CD4-positive, alpha-beta memory T cell (primary cell): Measurements from ENCODE around the gene CLDN9. TPM values are rescaled to one million over a fixed set of nuclear protein-coding genes. Genes with fewer than 3 reads are reported as not detected.
A peak's percentile ranks its signal among the peaks of the same experiment; 100 is the strongest.

Source experiments
- CTCF ChIA-PET: fragments of 350-600 bp; sonication (Branson Sonifier 250); formaldehyde crosslinking; loops from one replicate; lab custom pipeline; 2021; ENCODE audit warnings: inconsistent platforms; ENCODE audit not compliant: partially characterized antibody; lab: Charles Lee
- POLR2A ChIA-PET: fragments of 350-600 bp; sonication (Branson Sonifier 250); formaldehyde crosslinking; loops from one replicate; lab custom pipeline; 2021; ENCODE audit not compliant: partially characterized antibody; lab: Charles Lee
- DNase-seq, 5 donors: peaks; one replicate each; pipeline versions ENCODE4 v3.0.0 to v3.0.0-alpha.2; 2020 to 2022; ENCODE audit warnings: mixed read lengths in 1 of 5
- H3K27ac ChIP-seq: one replicate; pipeline ENCODE4 v1.7.0; 2013; ENCODE audit warnings: low read depth, low read length
- H3K27me3 ChIP-seq: 2 replicates; pipeline ENCODE4 v1.7.0; 2013; ENCODE audit warnings: mild to moderate bottlenecking, low read length, moderate library complexity; ENCODE audit not compliant: insufficient read depth
- H3K36me3 ChIP-seq: 2 replicates; pipeline ENCODE4 v1.7.0; 2013; ENCODE audit warnings: mild to moderate bottlenecking, low read length, moderate library complexity; ENCODE audit not compliant: insufficient read depth
- H3K4me1 ChIP-seq: 2 replicates; pipeline ENCODE4 v1.7.0; 2013; ENCODE audit warnings: mild to moderate bottlenecking, low read length, moderate library complexity; ENCODE audit not compliant: insufficient read depth
- H3K4me3 ChIP-seq, 2 donors: one replicate each; pipeline ENCODE4 v1.7.0; 2013; ENCODE audit warnings: low read length in 2 of 2, mild to moderate bottlenecking in 1 of 2
- H3K9me3 ChIP-seq, 2 donors: one replicate each; pipeline ENCODE4 v1.7.0; 2013; ENCODE audit warnings: low read length in 2 of 2, control low read depth in 1 of 2; ENCODE audit not compliant: control insufficient read depth in 1 of 2
- H3K27ac Mint-ChIP-seq, 7 donors: one replicate each; pipeline ENCODE4 v1.8.0; 2020 to 2021; ENCODE audit warnings: mixed read lengths in 7 of 7, mild to moderate bottlenecking in 6 of 7, inconsistent platforms in 3 of 7, moderate library complexity in 3 of 7
- H3K27me3 Mint-ChIP-seq, 2 donors: one replicate each; pipeline ENCODE4 v1.8.0; 2020 to 2021; ENCODE audit warnings: mixed read lengths in 2 of 2
- H3K36me3 Mint-ChIP-seq, 2 donors: one replicate each; pipeline ENCODE4 v1.8.0; 2020 to 2021; ENCODE audit warnings: mixed read lengths in 2 of 2, inconsistent platforms in 1 of 2, mild to moderate bottlenecking in 1 of 2
- H3K4me1 Mint-ChIP-seq, 4 donors: one replicate each; pipeline ENCODE4 v1.8.0; 2020 to 2021; ENCODE audit warnings: mixed read lengths in 4 of 4, mild to moderate bottlenecking in 1 of 4
- H3K4me3 Mint-ChIP-seq, 8 donors: one replicate each; pipeline ENCODE4 v1.8.0; 2020 to 2021; ENCODE audit warnings: mixed read lengths in 8 of 8, mild to moderate bottlenecking in 7 of 8, moderate library complexity in 6 of 8, inconsistent platforms in 3 of 8
- H3K9me3 Mint-ChIP-seq, 8 donors: one replicate each; pipeline ENCODE4 v1.8.0; 2020 to 2021; ENCODE audit warnings: mixed read lengths in 8 of 8, mild to moderate bottlenecking in 5 of 8, inconsistent platforms in 3 of 8, moderate library complexity in 1 of 8
- intact Hi-C: fragments of 100-400 bp; cut with micrococcal nuclease; formaldehyde crosslinking; loops from one replicate; pipeline ENCODE4 v1.15.1; 2023
- polyA plus RNA-seq, 2 donors: library from polyadenylated mRNA; unstranded; fragments of 300-500 nt; fragmentation: Illumina TruSeq; gene quantifications; one replicate each; pipeline ENCODE4 v1.2.3, GENCODE V29; 2021
- total RNA-seq, 2 experiments: library from RNA; stranded (reverse); gene quantifications; one replicate each; pipeline ENCODE4 v1.2.3, GENCODE V29; 2021

CLDN9 gene
- total and polyA plus RNA-seq, 4 experiments from 2014 or later: not detected

GRCh38 chr16:3017794-3018506 is 5.2 kb downstream of the CLDN9 start, which contains the start of gene CLDN6:
Gene CLDN6, minus strand, starts transcription at chr16:3018183. Its CDS starts 2,162 bp downstream, at chr16:3016021.
- H3K27ac Mint-ChIP-seq: peak within 1 kb of the TSS in 2 of 7 donors; percentile 44 to 75
- ChIA-PET CTCF (interaction anchor here (2.3 to 18.6 kb wide), 2 partner anchors 10 to 12 kb away, joined by 17 to 444 read pairs; partner anchors contain the start of gene CLDN9), POLR2A (no interaction called here)
- no peaks in the 10 kb centered on the region for H3K9me3 Mint-ChIP-seq
- Histone ChIP-seq H3K9me3 (no peaks in the 10 kb centered on the region), H3K27me3 (no peaks in the 10 kb centered on the region), H3K27ac (no peak within 1 kb of the TSS), H3K4me1 (peaks cover 39% of the 10 kb centered on the region), H3K4me3 (no peak within 1 kb of the TSS), H3K36me3 (no peaks in the 10 kb centered on the region)
- peaks cover 14 to 50% (median 27%) of the 10 kb centered on the region in 4 donors for H3K4me1 Mint-ChIP-seq
- DNase-seq: peak in 1 of 5 donors; percentile 30
- peaks cover 0 to 7% of the 10 kb centered on the region in 2 donors for H3K36me3 Mint-ChIP-seq
- peaks cover 0 to 2% of the 10 kb centered on the region in 2 donors for H3K27me3 Mint-ChIP-seq
- intact Hi-C loops: no loop called here
- H3K4me3 Mint-ChIP-seq: peak within 1 kb of the TSS in 1 of 8 donors; percentile 39

GRCh38 chr16:3019594-3020246 is 7.0 kb downstream of the CLDN9 start:
- no peaks in the 10 kb centered on the region for H3K9me3 ChIP-seq
- no peaks in the 10 kb centered on the region for H3K9me3 Mint-ChIP-seq
- peak overlapping the region in 1 of 2 donors; percentile 59 for H3K4me3 ChIP-seq
- peaks cover 51% of the 10 kb centered on the region for H3K4me1 ChIP-seq
- peak overlapping the region; percentile 90 for H3K27ac ChIP-seq
- H3K27ac Mint-ChIP-seq: peak overlapping the region; percentile 80 to 99 (median 84)
- intact Hi-C loops: loop anchor here (1.0 to 10.0 kb wide), 3 partner anchors 9 to 115 kb away; no protein-coding TSS in a partner anchor
- H3K36me3 Mint-ChIP-seq: peaks cover 3 to 12% of the 10 kb centered on the region in 2 donors
- no peaks in the 10 kb centered on the region for H3K27me3 ChIP-seq
- peaks cover 0 to 2% of the 10 kb centered on the region in 2 donors for H3K27me3 Mint-ChIP-seq
- DNase-seq: no peak
- H3K4me3 Mint-ChIP-seq: peak overlapping the region; percentile 79 to 93 (median 88)
- ChIA-PET POLR2A (interaction anchor here (1.0 to 5.9 kb wide), 9 partner anchors 11 to 150 kb away, joined by 3 to 89 read pairs (median 4); partner anchors contain the start of gene ZNF213), CTCF (interaction anchor here (1.8 to 18.6 kb wide), 4 partner anchors 8 to 55 kb away, joined by 4 to 444 read pairs (median 28); partner anchors contain the start of gene CLDN9)
- no peaks in the 10 kb centered on the region for H3K36me3 ChIP-seq
- peaks cover 19 to 60% (median 39%) of the 10 kb centered on the region in 4 donors for H3K4me1 Mint-ChIP-seq

GRCh38 chr16:3020247-3020603 is 7.5 kb downstream of the CLDN9 start, which contains the start of gene TNFRSF12A:
Gene TNFRSF12A, plus strand, starts transcription at chr16:3020368. Its CDS starts 30 bp downstream, at chr16:3020398.
- no peaks in the 10 kb centered on the region for H3K36me3 ChIP-seq
- H3K27ac ChIP-seq: peak within 1 kb of the TSS; percentile 90
- H3K4me1 ChIP-seq: peaks cover 51% of the 10 kb centered on the region
- peak within 1 kb of the TSS; percentile 30 to 59 for H3K4me3 ChIP-seq
- H3K27me3 ChIP-seq: no peaks in the 10 kb centered on the region
- Mint-ChIP-seq H3K27me3 (peaks cover 0 to 2% of the 10 kb centered on the region in 2 donors), H3K4me1 (peaks cover 19 to 60% (median 39%) of the 10 kb centered on the region in 4 donors), H3K36me3 (peaks cover 3 to 12% of the 10 kb centered on the region in 2 donors), H3K27ac (peak within 1 kb of the TSS; percentile 80 to 99 (median 89)), H3K9me3 (no peaks in the 10 kb centered on the region), H3K4me3 (peak within 1 kb of the TSS; percentile 84 to 97 (median 90))
- no peaks in the 10 kb centered on the region for H3K9me3 ChIP-seq
- ChIA-PET POLR2A (interaction anchor here (0.8 to 5.9 kb wide), 17 partner anchors 10 to 150 kb away, joined by 3 to 89 read pairs (median 4); partner anchors contain the start of gene ZNF213), CTCF (interaction anchor here (1.8 to 18.6 kb wide), 4 partner anchors 8 to 55 kb away, joined by 4 to 444 read pairs (median 28); partner anchors contain the start of gene CLDN9)
- DNase-seq: peak; percentile 51 to 65 (median 55)
- intact Hi-C loops: loop anchor here (1.0 to 10.0 kb wide), 3 partner anchors 8 to 115 kb away; no protein-coding TSS in a partner anchor

- peaks cover 19 to 60% (median 39%) of the 10 kb centered on the region in 4 donors for H3K4me1 Mint-ChIP-seq
- peak overlapping the region; percentile 30 to 59 for H3K4me3 ChIP-seq
- intact Hi-C loops: loop anchor here (1.0 to 10.0 kb wide), 3 partner anchors 7 to 116 kb away; no protein-coding TSS in a partner anchor
These were observed 8.1 kb downstream of the CLDN9 start for GRCh38 chr16:3020604-3021448.

GRCh38 chr16:3021449-3022207 is 8.9 kb downstream of the CLDN9 start:
- peaks cover 0 to 2% of the 10 kb centered on the region in 2 donors for H3K27me3 Mint-ChIP-seq
- DNase-seq: peak; percentile 54 to 94 (median 62)
- H3K36me3 ChIP-seq: peaks cover 12% of the 10 kb centered on the region
- peak overlapping the region; percentile 90 for H3K27ac ChIP-seq
- intact Hi-C loops: loop anchor here (2.0 to 10.0 kb wide), 2 partner anchors 19 to 117 kb away; no protein-coding TSS in a partner anchor
- peaks cover 19 to 65% (median 41%) of the 10 kb centered on the region in 4 donors for H3K4me1 Mint-ChIP-seq
- peak overlapping the region in 1 of 2 donors; percentile 59 for H3K4me3 ChIP-seq
- peaks cover 51% of the 10 kb centered on the region for H3K4me1 ChIP-seq
- H3K27me3 ChIP-seq: no peaks in the 10 kb centered on the region
- ChIA-PET POLR2A (interaction anchor here (0.5 to 5.9 kb wide), 17 partner anchors 9 to 244 kb away, joined by 3 to 89 read pairs (median 3); partner anchors contain the start of gene ZNF213), CTCF (interaction anchor here (1.5 to 18.6 kb wide), 6 partner anchors 9 to 150 kb away, joined by 3 to 444 read pairs (median 13); partner anchors contain the start of gene CLDN9)
- H3K4me3 Mint-ChIP-seq: peak overlapping the region; percentile 79 to 97 (median 86)
- H3K36me3 Mint-ChIP-seq: peaks cover 3 to 19% of the 10 kb centered on the region in 2 donors
- no peaks in the 10 kb centered on the region for H3K9me3 ChIP-seq
- peak overlapping the region; percentile 85 to 99 (median 89) for H3K27ac Mint-ChIP-seq
- H3K9me3 Mint-ChIP-seq: no peaks in the 10 kb centered on the region

More at GRCh38 chr16:3020604-3021448, 8.1 kb downstream of the CLDN9 start:
- H3K27me3 ChIP-seq: no peaks in the 10 kb centered on the region
- CTCF ChIA-PET: interaction anchor here (1.8 to 18.6 kb wide), 5 partner anchors 7 to 109 kb away, joined by 4 to 444 read pairs (median 22); partner anchors contain the start of gene CLDN9
- H3K4me1 ChIP-seq: peaks cover 51% of the 10 kb centered on the region
- Mint-ChIP-seq H3K27me3 (peaks cover 0 to 2% of the 10 kb centered on the region in 2 donors), H3K27ac (peak overlapping the region; percentile 80 to 99 (median 89)), H3K36me3 (peaks cover 3 to 12% of the 10 kb centered on the region in 2 donors), H3K9me3 (no peaks in the 10 kb centered on the region), H3K4me3 (peak overlapping the region; percentile 84 to 97 (median 86))
- POLR2A ChIA-PET: interaction anchor here (0.8 to 5.9 kb wide), 19 partner anchors 10 to 149 kb away, joined by 3 to 89 read pairs (median 3); partner anchors contain the start of gene ZNF213
- H3K27ac ChIP-seq: peak overlapping the region; percentile 90
- peak in 4 of 5 donors; percentile 31 to 90 (median 44) for DNase-seq
- H3K36me3 ChIP-seq: peaks cover 4% of the 10 kb centered on the region
- no peaks in the 10 kb centered on the region for H3K9me3 ChIP-seq
